GM12875 (cell line): ENCODE results near the gene SYTL5.

Source experiments
- H3K4me3 ChIP-seq: one replicate; pipeline ENCODE4 v1.5.1; 2011; ENCODE audit warnings: low read depth, low read length, control low read depth
- TF ChIP-seq, protein P1 (sequence below): IDR thresholded peaks from 2 replicates; pipeline ENCODE4 v1.5.1; 2011; ENCODE audit warnings: low read depth, mild to moderate bottlenecking, control low read depth, inconsistent platforms, low read length, moderate library complexity, borderline replicate concordance; ENCODE audit not compliant: insufficient read depth

The SYTL5 gene

DNA sequence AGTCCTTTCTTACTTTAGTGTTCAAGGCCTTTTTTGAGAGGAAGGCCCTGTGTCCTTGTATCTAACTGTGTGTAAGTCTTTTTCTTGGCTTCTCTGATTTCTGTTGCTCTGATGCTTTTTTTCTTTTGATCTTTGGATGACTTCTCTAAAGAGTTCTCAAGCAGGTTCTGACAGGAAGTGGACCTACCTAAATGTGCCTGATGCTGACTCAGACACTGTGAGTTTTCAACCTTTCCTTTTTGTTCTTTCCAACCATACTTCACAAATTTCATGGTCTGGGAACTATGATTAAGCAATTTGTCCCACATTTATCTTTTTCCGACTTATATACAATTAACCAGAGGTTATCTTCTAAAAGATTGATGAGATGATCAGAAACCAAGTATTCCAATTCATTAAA, 96.5 kb downstream of the SYTL5 start:
- H3K4me3 ChIP-seq: no peak overlapping the region
- TF ChIP-seq, protein P1, sequence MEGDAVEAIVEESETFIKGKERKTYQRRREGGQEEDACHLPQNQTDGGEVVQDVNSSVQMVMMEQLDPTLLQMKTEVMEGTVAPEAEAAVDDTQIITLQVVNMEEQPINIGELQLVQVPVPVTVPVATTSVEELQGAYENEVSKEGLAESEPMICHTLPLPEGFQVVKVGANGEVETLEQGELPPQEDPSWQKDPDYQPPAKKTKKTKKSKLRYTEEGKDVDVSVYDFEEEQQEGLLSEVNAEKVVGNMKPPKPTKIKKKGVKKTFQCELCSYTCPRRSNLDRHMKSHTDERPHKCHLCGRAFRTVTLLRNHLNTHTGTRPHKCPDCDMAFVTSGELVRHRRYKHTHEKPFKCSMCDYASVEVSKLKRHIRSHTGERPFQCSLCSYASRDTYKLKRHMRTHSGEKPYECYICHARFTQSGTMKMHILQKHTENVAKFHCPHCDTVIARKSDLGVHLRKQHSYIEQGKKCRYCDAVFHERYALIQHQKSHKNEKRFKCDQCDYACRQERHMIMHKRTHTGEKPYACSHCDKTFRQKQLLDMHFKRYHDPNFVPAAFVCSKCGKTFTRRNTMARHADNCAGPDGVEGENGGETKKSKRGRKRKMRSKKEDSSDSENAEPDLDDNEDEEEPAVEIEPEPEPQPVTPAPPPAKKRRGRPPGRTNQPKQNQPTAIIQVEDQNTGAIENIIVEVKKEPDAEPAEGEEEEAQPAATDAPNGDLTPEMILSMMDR: no peak

DNA sequence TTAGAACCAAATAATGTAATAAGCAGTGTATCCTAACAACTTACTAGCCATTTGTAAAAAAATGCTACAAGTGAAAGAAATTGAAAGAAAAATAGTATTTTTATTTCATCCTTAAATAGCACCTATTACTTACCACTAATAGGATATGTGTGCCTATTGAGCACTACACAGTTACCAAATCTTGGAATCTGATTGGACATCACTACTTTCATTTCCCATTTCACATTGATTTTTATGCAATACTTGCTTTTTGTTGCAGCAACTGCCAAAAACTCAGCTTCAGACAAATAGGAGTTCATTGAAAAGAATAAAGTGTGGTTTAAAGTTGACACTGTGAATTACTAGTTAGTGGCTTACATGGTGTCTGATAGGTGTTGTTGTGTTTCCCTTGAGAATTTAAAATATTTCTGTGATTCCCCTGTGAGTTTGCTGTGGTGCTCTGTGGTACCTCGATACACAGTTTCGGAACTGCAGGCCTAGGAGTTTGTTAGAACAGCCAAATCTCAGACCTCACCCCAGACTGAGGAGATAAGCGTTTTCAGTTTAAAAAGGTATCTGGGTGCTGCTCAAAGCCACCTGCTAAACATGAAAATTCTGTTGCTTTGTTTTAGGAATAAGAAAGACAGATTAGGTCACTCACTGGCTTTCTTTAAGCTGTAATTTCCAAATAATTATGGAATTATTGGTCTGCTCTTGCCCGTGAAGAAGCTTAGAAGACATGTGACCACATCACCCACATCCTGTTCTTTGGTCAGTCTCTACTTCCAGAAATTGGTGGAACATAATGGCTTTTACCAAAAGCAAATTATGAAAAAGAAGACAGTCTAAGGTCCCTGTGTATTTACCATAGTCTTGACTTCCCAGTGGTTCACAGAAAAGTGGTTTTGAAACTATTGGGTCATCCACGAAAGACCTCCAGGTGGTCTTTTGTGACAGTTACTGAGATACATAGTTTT, 97.8 kb downstream of the SYTL5 start:
- H3K4me3 ChIP-seq: no peak overlapping the region
- TF ChIP-seq, protein P1: no peak

DNA sequence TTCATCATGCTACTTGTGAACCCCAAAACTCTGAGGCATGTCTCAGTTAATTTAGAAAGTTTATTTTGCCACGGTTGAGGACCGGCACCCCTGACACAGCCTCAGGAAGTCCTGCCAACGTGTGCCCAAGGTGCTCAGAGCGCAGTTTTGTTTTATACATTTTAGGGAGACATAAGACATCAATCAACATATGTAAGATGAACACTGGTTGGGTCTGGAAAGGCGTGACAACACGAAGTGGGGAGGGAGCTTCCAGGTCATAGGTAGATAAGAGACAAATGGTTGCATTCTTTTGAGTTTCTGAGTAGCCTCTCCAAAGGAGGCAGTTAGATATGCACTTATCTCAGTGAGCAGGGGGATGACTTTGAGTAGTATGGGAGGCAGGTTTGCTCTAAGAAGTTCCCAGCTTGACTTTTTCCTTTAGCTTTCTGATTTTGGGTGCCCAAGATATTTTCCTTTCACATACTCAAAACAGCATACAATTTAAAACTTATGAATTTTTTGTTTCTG, 98.9 kb downstream of the SYTL5 start:
- TF ChIP-seq, protein P1: no peak
- H3K4me3 ChIP-seq: no peak overlapping the region

DNA sequence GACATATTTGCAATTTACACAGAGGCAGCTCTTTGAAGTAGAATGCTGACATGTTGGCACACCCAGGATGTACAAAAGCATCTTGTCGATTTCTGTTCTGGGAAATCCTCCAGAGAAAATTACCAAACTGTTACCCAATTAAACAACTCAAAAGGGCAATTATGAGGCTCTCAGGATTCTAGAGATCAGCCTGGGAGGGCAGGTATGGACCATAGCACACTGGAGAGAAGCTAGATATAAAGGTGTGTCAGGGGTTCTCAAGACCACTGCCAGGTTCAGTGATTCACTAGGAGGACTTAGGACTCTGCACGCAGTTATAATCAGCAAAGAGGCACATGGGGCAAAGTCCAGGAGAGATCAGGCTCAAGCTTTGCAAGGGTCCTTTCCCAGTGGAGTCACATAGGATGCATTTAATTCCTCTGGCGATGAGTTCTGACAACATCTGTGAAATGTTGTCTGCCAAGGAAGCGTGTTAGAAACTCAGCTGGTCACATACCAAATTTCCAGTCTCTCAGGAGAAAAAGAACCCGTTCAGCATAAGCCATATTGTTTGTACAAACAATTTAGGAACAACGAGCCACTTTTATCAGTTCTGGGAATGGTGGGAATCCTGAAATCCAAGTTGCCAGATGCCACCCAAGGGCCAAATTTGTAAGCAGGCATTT, 100.8 kb downstream of the SYTL5 start:
- no peak overlapping the region for H3K4me3 ChIP-seq
- TF ChIP-seq, protein P1: no peak

- H3K4me3 ChIP-seq: no peak overlapping the region
- TF ChIP-seq, protein P1: no peak
Observed at GRCh38 chrX:38108364-38108763, 102.0 kb downstream of the SYTL5 start.

DNA sequence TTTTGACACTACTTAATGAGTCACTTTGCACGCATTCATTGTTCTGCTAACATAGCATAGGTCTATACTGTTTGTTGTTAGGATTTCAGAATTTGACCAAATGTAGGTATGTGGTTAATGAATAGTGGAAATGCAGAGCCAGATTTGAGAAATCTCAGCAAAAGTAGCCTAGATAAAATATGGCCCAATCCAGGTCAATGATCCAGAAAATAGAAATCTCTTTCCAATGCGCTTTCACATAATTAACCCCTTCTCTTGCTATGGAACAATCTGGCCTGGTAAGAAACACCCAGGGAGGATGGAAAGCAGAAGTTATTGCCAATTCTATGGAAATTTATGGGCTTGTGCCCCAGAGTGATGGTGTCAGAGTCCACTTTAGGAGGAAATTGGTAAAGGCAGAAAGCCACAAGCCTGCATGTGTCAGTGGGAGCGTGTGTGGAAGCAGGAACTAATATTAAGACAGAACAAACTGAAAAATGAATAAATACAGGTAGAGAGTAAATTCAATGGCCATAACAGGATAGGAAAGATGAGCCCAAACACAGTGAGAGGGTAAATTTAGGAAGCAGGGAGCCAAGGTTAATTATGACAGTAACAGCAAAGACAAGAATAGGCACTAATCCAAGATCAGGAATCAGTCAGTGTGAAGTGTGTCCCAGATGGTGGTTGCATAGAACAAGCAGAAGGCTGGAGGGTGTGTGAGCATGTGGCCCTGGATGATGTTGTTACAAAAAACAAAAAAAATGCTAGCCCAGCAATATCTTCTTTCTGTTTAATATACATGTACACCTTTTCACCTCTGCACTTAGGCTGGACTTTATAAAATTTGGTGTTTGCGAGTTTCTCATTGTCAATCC, 102.9 kb downstream of the SYTL5 start:
- TF ChIP-seq, protein P1: no peak

More for the DNA sequence above, 102.9 kb downstream of the SYTL5 start:
- H3K4me3 ChIP-seq: no peak overlapping the region
